Type B pancreatic cell (in vitro differentiated cells): Measurements from ENCODE around the gene HMOX2. TPM values are rescaled to one million over a fixed set of nuclear protein-coding genes. Genes with fewer than 3 reads are reported as not detected.

Experiments
- DNase-seq: peaks from one replicate; pipeline ENCODE4 v3.0.0; 2021; ENCODE audit warnings: mixed read lengths; ENCODE audit not compliant: unreplicated experiment; ENCODE audit errors: extremely low spot score
- H3K27ac Mint-ChIP-seq: 2 replicates; pipeline ENCODE4 v1.8.0; 2021; ENCODE audit warnings: mild to moderate bottlenecking, mixed read lengths
- H3K27me3 Mint-ChIP-seq: 2 replicates; pipeline ENCODE4 v1.8.0; 2021; ENCODE audit warnings: mixed read lengths
- H3K36me3 Mint-ChIP-seq: 2 replicates; pipeline ENCODE4 v1.8.0; 2021; ENCODE audit warnings: mixed read lengths
- H3K4me1 Mint-ChIP-seq: one replicate; pipeline ENCODE4 v1.8.0; 2021; ENCODE audit warnings: mixed read lengths; ENCODE audit not compliant: unreplicated experiment
- H3K4me3 Mint-ChIP-seq: 2 replicates; pipeline ENCODE4 v1.8.0; 2021; ENCODE audit warnings: mild to moderate bottlenecking, mixed read lengths
- H3K9me3 Mint-ChIP-seq: 2 replicates; pipeline ENCODE4 v1.8.0; 2021; ENCODE audit warnings: mixed read lengths
- total RNA-seq: library from RNA; stranded (reverse); gene quantifications from 2 replicates; pipeline ENCODE4 v1.2.1, GENCODE V29; 2021; ENCODE audit warnings: low replicate concordance
- TF ChIP-seq, protein P1 (sequence below): fragments of 200-600 bp; sonication (generic); conservative IDR thresholded peaks from 2 replicates; pipeline ENCODE4 v1.5.0; 2021; ENCODE audit warnings: antibody characterized with exemption, mild to moderate bottlenecking

HMOX2 gene
- total RNA-seq, 1 donor from 2014 or later: 46.2 TPM

DNA sequence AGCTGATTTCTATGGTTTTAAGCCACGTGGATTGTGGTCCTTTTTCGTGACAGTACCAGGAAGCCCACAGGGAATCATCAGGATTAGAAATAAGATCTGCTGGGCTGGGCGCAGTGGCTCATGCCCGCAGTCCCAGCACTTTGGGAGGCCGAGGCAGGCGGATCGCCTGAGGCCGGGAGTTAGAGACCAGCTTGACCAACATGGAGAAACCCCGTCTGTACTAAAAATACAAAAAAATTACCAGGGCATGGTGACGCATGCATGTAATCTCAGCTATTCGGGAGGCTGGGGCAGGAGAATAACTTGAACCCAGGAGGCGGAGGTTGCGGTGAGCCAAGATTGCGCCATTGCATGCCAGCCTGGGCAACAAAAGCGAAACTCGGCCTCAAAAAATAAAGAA is 8.3 kb upstream of the HMOX2 start:
- TF ChIP-seq, protein P1, sequence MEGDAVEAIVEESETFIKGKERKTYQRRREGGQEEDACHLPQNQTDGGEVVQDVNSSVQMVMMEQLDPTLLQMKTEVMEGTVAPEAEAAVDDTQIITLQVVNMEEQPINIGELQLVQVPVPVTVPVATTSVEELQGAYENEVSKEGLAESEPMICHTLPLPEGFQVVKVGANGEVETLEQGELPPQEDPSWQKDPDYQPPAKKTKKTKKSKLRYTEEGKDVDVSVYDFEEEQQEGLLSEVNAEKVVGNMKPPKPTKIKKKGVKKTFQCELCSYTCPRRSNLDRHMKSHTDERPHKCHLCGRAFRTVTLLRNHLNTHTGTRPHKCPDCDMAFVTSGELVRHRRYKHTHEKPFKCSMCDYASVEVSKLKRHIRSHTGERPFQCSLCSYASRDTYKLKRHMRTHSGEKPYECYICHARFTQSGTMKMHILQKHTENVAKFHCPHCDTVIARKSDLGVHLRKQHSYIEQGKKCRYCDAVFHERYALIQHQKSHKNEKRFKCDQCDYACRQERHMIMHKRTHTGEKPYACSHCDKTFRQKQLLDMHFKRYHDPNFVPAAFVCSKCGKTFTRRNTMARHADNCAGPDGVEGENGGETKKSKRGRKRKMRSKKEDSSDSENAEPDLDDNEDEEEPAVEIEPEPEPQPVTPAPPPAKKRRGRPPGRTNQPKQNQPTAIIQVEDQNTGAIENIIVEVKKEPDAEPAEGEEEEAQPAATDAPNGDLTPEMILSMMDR: no peak
- no peaks in the 10 kb centered on the region for H3K27me3 Mint-ChIP-seq
- no peak overlapping the region for H3K4me3 Mint-ChIP-seq
- H3K4me1 Mint-ChIP-seq: peaks cover 3% of the 10 kb centered on the region
- no peak for DNase-seq
- H3K9me3 Mint-ChIP-seq: no peaks in the 10 kb centered on the region
- peaks cover 7% of the 10 kb centered on the region for H3K36me3 Mint-ChIP-seq
- H3K27ac Mint-ChIP-seq: no peak overlapping the region

DNA sequence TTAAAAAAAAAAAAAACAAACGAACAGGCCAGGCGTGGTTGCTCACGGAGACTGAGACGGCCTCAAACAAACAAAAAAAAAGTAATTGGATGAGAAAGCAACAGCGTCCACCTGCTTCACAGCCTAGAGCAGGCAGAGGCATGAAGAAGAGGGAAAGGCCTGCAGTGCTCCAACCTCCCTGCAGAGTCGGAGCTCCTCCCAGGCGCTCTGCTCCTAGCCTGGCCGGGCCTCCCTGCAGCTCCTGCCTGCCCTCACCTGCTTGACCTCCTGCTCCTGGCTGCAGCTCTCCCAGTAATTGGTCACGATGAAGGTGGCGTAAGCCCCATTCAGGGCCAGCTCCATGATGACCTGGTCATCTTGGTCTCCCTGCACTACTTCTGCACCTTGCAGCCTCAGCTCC is 7.2 kb upstream of the HMOX2 start:
- H3K4me1 Mint-ChIP-seq: peaks cover 9% of the 10 kb centered on the region

DNA sequence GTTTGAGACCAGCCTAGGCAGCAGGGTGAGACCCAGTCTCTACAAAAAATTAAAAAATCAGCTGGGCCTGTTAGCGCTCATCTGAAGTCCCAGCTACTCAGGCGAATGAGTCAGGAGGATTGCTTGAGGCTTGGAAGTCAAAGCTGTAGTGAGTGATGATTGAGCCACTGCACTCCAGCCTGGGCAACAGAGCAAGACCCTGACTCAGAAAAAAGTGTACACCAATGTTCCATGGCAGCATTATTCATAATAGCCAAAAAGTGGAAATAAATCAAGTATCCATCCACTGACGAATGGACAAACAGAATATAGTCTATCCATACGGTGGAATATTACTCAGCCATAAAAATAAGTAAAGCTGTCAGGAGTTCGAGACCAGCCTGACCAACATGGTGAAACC is 4.3 kb upstream of the HMOX2 start:
- Mint-ChIP-seq H3K4me1 (peaks cover 18% of the 10 kb centered on the region), H3K36me3 (peaks cover 6% of the 10 kb centered on the region), H3K27ac (no peak overlapping the region), H3K27me3 (no peaks in the 10 kb centered on the region), H3K4me3 (peak overlapping the region; percentile 31), H3K9me3 (peaks cover 3% of the 10 kb centered on the region)
- DNase-seq: no peak
- TF ChIP-seq, protein P1: no peak

More for the DNA sequence above, 7.2 kb upstream of the HMOX2 start:
- DNase-seq: no peak
- Mint-ChIP-seq H3K27me3 (no peaks in the 10 kb centered on the region), H3K4me3 (no peak overlapping the region), H3K27ac (no peak overlapping the region), H3K9me3 (no peaks in the 10 kb centered on the region), H3K36me3 (peaks cover 7% of the 10 kb centered on the region)
- TF ChIP-seq, protein P1: no peak

DNA sequence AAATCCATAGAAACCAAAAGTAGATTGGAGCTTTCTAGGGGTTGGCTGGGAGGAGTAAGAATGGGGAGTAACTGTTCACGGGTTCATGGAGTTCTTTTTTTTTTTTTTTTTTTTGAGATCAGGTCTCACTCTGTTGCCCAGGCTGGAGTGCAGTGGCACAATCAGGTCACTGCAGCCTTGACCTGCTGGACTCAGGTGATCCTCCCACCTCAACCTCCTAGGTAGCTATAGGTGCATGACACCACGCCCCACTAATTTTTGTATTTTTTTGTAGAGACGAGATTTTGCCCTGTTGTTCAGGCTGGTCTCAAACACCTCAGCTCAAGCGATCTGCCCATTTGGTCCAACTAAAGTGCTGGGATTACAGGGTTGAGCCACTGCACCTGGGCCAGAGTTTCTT is 3.3 kb upstream of the HMOX2 start:
- TF ChIP-seq, protein P1: no peak
- Mint-ChIP-seq H3K27ac (peak overlapping the region; percentile 46), H3K4me3 (peak overlapping the region; percentile 91), H3K9me3 (peaks cover 3% of the 10 kb centered on the region), H3K4me1 (peaks cover 23% of the 10 kb centered on the region), H3K27me3 (no peaks in the 10 kb centered on the region), H3K36me3 (peaks cover 6% of the 10 kb centered on the region)
- no peak for DNase-seq

- Mint-ChIP-seq H3K27ac (peak within 1 kb of the TSS; percentile 92), H3K9me3 (peaks cover 3% of the 10 kb centered on the region), H3K4me1 (peaks cover 26% of the 10 kb centered on the region), H3K27me3 (no peaks in the 10 kb centered on the region), H3K36me3 (peaks cover 3% of the 10 kb centered on the region), H3K4me3 (peak within 1 kb of the TSS; percentile 91)
- TF ChIP-seq, protein P1: no peak
- peak; percentile 93 for DNase-seq
Measured at GRCh38 chr16:4474192-4474961, 1.8 kb upstream of the HMOX2 start, which contains the start of gene NMRAL1. Gene NMRAL1 (minus strand): TSS chr16:4474625. CDS start chr16:4474132, 493 bp downstream.
